Muscle of leg (tissue), 11 donors: Measurements from ENCODE around the gene CLCNKA. TPM values are rescaled to one million over a fixed set of nuclear protein-coding genes. Genes with fewer than 3 reads are reported as not detected.

Experiments used
- DNase-seq: peaks from one replicate; pipeline ENCODE4 v3.0.0; 2013
- H3K27ac ChIP-seq: one replicate; pipeline ENCODE4 v1.5.1; 2013; ENCODE audit warnings: mild to moderate bottlenecking, low read length, control low read depth
- H3K27me3 ChIP-seq: one replicate; pipeline ENCODE4 v1.6.1; 2013; ENCODE audit warnings: low read length; ENCODE audit not compliant: control insufficient read depth, insufficient read depth
- H3K36me3 ChIP-seq: one replicate; pipeline ENCODE4 v1.6.1; 2013; ENCODE audit warnings: low read length; ENCODE audit not compliant: control insufficient read depth, insufficient read depth
- H3K4me1 ChIP-seq: one replicate; pipeline ENCODE4 v1.6.1; 2013; ENCODE audit warnings: low read length; ENCODE audit not compliant: control insufficient read depth, insufficient read depth
- H3K4me3 ChIP-seq: one replicate; pipeline ENCODE4 v1.5.1; 2013; ENCODE audit warnings: low read length, control low read depth
- H3K9me3 ChIP-seq: replicated peaks from 2 replicates; pipeline ENCODE4 v1.6.1; 2013; ENCODE audit warnings: low read depth, low read length; ENCODE audit not compliant: control insufficient read depth
- WGBS: methylation state at CpG from one replicate; pipeline ENCODE4 v1.1.5; 2013; ENCODE audit warnings: missing lambda C conversion rate; ENCODE audit not compliant: insufficient coverage; 5-methylcytosine and 5-hydroxymethylcytosine counted together
- polyA plus RNA-seq, 8 donors: library from polyadenylated mRNA; unstranded; fragments of 120-200 nt; gene quantifications; one replicate each; pipeline versions ENCODE4 v1.2.1 to v1.2.3, GENCODE V29; 2013; ENCODE audit warnings: inconsistent platforms in 1 of 8, low replicate concordance in 1 of 8; ENCODE audit not compliant: insufficient read length in 8 of 8, insufficient read depth in 1 of 8
- total RNA-seq: library from RNA; stranded (reverse); fragments of 120-200 nt; gene quantifications from one replicate; pipeline ENCODE4 v1.2.4, GENCODE V29; 2013

CLCNKA gene
- total and polyA plus RNA-seq, 9 donors: 0.27 to 1.2 (median 0.72) TPM

DNA sequence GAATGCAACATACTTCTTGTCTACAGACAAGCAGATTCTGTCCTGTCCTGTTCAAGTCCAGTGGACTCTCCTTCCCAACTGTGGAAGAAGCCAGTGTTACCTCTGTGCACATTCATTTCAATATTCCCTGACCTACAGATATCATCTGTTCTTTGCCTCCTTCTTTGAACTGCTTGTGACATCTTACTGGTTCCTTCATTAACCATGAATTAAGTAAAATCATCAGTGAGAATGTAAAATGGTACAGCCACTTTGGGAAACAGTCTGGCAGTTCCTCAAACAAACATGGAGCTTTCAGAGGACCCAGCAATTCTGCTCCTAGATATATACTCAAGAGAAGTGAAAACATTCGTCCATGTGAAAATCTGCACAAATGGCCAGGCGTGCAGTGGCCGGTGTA lies 11.0 kb upstream of the CLCNKA start:
- DNase-seq: no peak
- Histone ChIP-seq H3K36me3 (peaks cover 4% of the 10 kb centered on the region), H3K27ac (no peak overlapping the region), H3K9me3 (no peaks in the 10 kb centered on the region), H3K4me3 (no peak overlapping the region), H3K27me3 (no peaks in the 10 kb centered on the region), H3K4me1 (peaks cover 38% of the 10 kb centered on the region)
- WGBS: 85% methylated on average over 3 of the region's 3 CpGs

DNA sequence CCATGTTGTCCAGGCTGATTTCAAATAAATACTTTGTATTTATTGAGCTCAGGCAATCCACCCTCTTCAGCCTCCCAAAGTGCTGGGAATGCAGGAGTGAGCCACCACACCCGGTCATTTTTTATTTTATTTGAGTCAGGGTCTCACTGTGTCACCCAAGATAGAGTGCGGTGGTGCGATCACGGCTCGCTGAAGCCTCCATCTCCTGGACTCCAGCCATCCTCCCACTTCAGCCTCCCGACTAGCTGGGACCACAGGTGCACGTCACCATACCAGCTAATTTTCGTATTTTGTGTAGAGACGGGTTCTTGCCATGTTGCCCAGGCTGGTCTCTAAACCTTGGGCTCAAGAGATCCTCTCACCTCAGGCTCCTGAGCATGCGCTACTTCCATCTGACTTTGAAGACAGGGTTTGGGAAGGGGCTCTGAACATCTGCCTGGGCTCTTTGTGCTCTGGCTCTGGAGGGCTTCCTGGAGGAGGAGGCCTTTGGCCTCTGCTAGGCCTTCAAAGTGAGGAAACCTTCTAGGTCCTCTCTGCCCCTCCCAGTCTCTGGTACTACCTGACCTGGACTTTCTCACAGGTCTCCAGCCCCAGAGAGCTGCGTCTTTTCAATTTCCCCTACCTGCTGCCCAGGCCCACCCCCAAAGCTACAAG lies 9.8 kb upstream of the CLCNKA start:
- H3K9me3 ChIP-seq: no peaks in the 10 kb centered on the region
- WGBS: 90% methylated on average over 7 of the region's 11 CpGs
- H3K36me3 ChIP-seq: peaks cover 8% of the 10 kb centered on the region
- no peak for DNase-seq
- peaks cover 50% of the 10 kb centered on the region for H3K4me1 ChIP-seq
- no peak overlapping the region for H3K4me3 ChIP-seq
- peak overlapping the region; percentile 64 for H3K27ac ChIP-seq
- H3K27me3 ChIP-seq: no peaks in the 10 kb centered on the region

DNA sequence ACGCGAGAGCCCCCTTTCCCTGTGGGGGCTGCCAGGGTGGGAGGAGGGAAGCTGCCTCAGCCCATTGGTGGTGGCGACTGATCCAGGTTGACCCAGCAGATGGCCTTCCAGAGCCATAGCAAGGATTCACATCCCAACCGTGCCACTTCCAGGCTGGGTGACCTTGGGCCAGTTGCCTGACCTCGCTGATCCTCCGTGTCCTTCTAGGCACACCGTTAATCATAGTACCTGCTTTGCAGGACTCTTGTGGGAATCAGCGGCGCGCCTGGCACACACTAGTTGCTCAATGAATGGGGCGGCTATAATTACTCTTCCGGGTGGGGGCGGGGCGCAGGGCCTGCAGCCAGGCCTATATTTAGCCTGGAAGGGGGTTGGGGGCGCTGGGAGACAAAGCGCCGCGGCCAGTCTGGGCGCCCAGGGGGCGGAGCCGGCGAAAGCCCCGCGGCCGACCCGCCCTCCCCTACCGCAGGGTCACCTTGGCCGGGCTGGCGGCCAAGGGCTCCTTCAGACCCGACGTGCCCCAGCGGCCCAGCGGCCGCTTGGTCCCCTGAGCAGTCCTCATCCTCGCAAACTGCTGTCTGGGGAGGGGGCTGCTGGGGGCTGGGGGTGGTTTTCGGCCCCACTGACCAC lies 9.1 kb upstream of the CLCNKA start:
- 6% methylated on average over 20 of the region's 36 CpGs for WGBS
- peak overlapping the region; percentile 85 for H3K27ac ChIP-seq
- DNase-seq: peak; percentile 76
- H3K36me3 ChIP-seq: peaks cover 8% of the 10 kb centered on the region
- H3K4me3 ChIP-seq: peak overlapping the region; percentile 3
- H3K9me3 ChIP-seq: no peaks in the 10 kb centered on the region
- H3K4me1 ChIP-seq: peaks cover 56% of the 10 kb centered on the region
- H3K27me3 ChIP-seq: no peaks in the 10 kb centered on the region

DNA sequence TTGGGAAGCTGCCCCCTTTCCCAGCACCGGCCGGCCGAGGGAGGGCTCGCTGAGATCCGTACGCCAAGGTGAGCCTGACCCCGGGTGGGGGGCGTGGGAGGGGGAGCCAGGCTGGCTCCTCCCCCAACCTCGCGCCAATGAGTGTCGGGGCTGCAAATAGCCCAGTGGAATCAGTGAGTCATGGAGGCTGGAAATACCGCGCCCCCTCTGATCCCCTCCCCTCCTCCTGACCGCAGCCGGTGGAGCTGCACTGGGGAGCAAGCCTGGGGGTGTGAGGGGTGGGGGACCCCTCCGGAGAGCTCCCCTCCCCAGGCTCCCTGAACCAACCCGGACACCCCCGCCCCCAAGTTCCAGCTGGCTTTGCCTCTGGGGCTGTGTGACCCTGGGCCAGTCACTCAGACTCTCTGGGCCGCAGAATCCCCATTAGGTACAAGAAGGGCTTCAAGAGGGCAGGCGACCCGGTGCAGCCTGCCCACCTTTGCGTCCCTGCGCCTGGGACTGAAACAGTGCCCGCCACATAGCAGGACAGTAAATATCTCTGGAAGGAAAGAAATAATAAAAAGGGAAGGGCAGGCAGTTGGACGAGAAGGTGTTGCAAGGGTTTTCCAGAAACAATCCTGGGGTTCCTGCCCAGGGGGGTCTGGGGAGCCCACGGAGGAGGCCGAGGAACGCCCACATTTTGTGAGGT lies 8.5 kb upstream of the CLCNKA start:
- peak; percentile 86 for DNase-seq
- Histone ChIP-seq H3K36me3 (peaks cover 8% of the 10 kb centered on the region), H3K9me3 (no peaks in the 10 kb centered on the region), H3K27ac (peak overlapping the region; percentile 85), H3K4me1 (peaks cover 63% of the 10 kb centered on the region), H3K27me3 (no peaks in the 10 kb centered on the region), H3K4me3 (peak overlapping the region; percentile 3)
- 26% methylated on average over 16 of the region's 28 CpGs for WGBS

DNA sequence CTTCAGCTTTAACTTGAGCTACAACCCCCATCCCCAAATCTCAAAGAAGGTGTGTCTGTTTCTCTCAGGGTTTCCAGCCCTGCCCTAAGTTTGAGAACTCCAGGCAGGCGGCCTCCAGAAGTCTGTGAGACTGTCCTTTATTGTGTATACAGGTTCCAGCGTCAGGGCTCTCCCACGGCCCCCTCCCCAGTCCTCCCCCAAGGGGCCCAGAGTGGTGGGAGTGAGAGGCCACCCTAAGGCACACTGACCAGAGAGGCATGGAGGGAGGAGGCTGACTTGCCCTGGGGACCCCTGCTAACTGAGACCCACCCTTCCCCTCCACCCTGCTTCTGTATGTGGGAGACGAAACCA lies 8.0 kb upstream of the CLCNKA start:
- peaks cover 8% of the 10 kb centered on the region for H3K36me3 ChIP-seq
- WGBS: no CpG with 5 or more reads among the region's 4 CpGs
- DNase-seq: no peak
- no peak overlapping the region for H3K4me3 ChIP-seq
- peak overlapping the region; percentile 85 for H3K27ac ChIP-seq
- no peaks in the 10 kb centered on the region for H3K27me3 ChIP-seq
- H3K4me1 ChIP-seq: peaks cover 68% of the 10 kb centered on the region
- H3K9me3 ChIP-seq: no peaks in the 10 kb centered on the region

DNA sequence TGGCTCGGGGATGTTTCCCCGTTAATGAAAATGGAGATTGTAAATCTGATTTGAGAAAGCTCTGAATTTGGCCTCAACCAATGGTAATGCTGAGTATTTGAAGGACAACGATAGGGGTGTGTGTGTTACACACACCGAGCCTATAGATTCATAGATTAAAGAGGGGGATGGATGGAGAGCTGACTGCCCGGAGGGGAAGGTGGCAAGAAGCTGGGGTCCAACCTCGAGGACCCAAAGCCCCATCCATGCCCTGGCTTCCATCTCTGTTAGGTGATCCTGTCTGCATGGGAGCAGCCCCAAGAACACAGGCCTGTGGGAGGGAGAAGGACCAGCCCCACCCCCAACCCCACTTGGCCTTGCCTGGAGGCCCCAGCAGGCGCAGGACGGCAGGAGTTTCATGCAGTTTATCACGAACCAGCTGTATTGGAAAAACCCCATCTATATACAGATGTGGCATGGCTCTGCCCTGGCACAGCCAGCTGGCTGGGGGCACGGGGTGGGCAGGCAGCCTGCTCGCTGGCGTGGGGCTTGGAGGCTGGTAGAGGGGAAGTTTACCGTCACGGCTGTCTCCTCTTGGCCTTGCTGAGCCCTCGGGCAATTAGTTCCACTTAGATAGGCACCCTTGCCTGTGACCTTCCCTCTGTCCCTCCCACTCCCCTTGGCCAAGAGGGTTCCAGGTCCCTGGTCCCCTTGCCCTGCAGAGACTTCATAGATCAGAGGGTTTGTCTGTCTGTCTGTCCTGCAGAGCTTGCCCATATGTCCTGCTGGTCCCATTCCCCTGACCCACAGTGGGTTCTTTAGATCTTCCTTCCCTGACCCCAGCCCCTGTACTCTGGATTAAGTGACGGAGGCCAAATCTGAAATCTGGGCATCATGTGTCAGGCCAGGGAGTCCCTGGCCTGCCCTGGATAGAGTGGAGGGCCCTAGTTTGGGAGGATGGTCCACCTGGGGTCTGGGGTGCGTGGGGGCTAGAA lies 7.0 kb upstream of the CLCNKA start:
- peaks cover 77% of the 10 kb centered on the region for H3K4me1 ChIP-seq
- WGBS: 63% methylated on average over 6 of the region's 17 CpGs
- no peaks in the 10 kb centered on the region for H3K9me3 ChIP-seq
- H3K27ac ChIP-seq: peak overlapping the region; percentile 85
- no peaks in the 10 kb centered on the region for H3K27me3 ChIP-seq
- H3K4me3 ChIP-seq: no peak overlapping the region
- H3K36me3 ChIP-seq: peaks cover 8% of the 10 kb centered on the region
- DNase-seq: peak; percentile 60

DNA sequence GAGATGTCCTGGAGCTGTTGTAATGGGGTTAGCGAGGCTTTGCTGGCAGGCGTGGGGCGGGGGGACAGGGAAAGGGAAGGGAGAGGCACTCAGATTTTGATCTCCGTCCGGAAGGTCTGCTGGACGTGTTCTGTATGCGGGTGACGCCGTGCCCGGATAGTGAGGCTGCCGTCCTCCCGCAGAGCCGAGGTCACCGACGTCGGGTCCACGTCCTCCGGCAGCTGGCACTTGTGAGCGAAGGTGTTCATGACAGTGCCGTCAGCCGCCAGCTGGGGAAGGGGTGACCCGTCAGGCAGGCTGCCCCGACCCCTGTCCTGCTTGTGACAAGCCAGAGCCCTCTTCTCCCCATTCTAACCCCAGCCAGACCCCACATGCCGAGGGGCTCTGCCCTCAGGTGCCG lies 6.3 kb upstream of the CLCNKA start:
- Histone ChIP-seq H3K27me3 (peaks cover under 1% of the 10 kb centered on the region), H3K9me3 (no peaks in the 10 kb centered on the region), H3K4me3 (no peak overlapping the region), H3K4me1 (peaks cover 84% of the 10 kb centered on the region), H3K27ac (peak overlapping the region; percentile 85), H3K36me3 (peaks cover 8% of the 10 kb centered on the region)
- WGBS: 92% methylated on average over 24 of the region's 25 CpGs
- DNase-seq: no peak

DNA sequence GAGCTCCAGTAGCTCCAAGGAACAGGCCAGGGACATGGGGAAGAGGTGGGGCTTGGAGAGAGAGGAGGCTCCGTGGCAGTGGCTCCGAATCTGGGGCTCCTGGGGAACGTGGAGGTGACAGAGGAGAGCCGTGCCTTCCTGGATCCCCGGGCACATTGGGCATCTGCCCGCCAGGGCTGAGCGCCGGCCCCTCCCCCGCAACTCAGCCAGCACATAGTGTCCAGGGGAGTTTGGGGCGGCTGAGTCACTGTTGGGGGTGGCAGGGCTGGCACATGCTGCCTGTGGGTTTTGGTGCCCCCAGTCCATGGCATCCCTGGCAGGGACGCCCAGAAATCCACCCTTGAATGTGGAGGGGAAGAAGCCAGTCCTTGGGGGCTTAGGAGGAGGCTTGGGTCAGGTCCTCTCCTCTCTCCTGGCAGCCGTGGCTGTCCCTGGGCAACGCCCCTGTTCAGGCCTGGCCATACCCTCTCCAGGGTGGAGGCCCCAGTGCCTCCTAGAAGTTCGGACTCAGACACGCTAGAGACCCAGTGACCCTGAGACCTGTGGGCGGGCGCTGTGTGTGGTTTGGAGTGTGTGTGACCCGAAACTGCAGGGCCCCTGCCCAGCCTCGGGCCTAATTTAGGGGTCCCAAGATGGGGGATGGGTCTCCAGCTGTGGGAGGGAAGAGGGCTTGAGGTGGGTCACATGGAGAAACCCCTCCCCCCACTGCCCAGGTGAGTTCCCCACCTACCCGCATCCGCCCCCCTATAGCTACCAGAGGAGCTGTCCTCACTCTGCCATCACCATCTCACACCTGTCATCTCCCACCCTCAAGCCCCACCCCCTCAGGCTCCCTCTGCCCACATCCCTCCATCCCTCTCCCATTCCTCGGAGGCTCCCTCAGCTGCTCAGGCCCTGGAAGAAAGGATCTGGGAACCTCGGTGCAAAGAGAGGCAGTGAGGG lies 5.6 kb upstream of the CLCNKA start:
- Histone ChIP-seq H3K27ac (peak overlapping the region; percentile 97), H3K4me1 (peaks cover 86% of the 10 kb centered on the region), H3K27me3 (peaks cover 5% of the 10 kb centered on the region), H3K4me3 (peak overlapping the region; percentile 53), H3K9me3 (no peaks in the 10 kb centered on the region), H3K36me3 (peaks cover 8% of the 10 kb centered on the region)
- WGBS: 65% methylated on average over 9 of the region's 23 CpGs
- DNase-seq: no peak

DNA sequence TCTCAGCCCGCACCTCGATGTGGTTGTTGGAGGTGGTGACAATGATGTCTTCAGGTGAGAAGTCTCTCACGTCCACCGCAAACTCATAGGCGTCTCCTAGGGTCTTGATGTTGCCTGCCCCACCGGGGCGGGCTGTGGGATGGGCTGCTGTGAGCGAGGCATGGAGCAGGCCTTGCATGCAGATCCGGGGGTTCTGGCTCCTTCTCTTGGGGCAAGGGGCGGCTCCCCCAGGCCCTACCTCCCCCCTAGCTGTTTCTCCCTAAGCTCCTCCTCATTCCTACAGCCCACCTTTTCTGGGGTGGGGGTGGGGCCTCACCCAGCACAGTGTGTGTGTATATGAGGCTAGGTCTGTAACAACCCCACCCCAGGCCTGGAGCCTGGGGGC lies 4.8 kb upstream of the CLCNKA start:
- 71% methylated on average over 6 of the region's 10 CpGs for whole genome bisulfite sequencing
- no peaks in the 10 kb centered on the region for H3K9me3 ChIP-seq
- H3K36me3 ChIP-seq: peaks cover 8% of the 10 kb centered on the region
- peaks cover 12% of the 10 kb centered on the region for H3K27me3 ChIP-seq
- DNase-seq: no peak
- H3K4me3 ChIP-seq: peak overlapping the region; percentile 53
- peaks cover 93% of the 10 kb centered on the region for H3K4me1 ChIP-seq
- peak overlapping the region; percentile 97 for H3K27ac ChIP-seq
